ENCODE data around the gene ITGBL1.

The ITGBL1 gene

DNA sequence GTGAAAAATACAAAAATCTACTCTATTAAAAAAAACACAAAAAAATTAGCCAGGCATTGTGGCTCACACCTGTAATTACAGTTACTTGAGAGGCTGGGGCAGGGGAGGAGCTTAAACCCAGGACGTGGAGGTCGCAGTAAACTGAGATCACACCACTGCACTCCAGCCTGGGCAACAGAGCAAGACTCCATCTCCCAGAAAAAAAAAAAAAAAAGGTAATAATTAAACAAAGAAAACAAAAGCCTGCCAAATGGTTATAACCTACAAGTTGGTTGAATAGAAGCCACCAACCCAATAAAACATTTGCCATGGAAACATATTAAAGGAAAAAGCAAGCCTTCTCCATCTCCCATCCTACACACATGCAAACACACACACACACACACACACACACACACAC is 255.2 kb downstream of the ITGBL1 start:
- no peak for DNase-seq

DNA sequence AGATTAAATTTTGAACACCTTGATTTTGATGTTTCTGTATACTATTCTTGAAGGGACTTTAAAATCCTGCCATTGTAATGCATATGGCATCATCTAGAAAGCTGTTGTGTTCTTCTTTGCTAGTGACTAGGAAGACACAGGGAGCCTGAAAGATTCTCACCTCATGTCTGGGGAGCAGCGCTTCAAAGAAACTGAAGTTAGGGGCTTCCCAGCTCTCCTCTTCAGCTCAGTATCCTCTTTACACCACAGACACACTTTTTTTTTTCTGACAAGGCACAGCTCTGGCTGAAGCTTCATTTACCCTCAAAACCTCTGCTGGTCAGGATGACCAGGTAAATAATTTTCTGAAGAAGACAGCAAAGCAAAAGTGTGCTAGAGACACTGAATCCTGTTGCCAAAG is 255.6 kb downstream of the ITGBL1 start:
- no peak for DNase-seq

- no peak for DNase-seq
Observed at GRCh38 chr13:101709952-101710351, 257.5 kb downstream of the ITGBL1 start.

- no peak for DNase-seq
Observed at GRCh38 chr13:101711307-101712025, 259.0 kb downstream of the ITGBL1 start.

GRCh38 chr13:101712026-101712348 is 259.5 kb downstream of the ITGBL1 start:
- no peak for DNase-seq

- no peak for DNase-seq
Observed at GRCh38 chr13:101714195-101714594, 261.7 kb downstream of the ITGBL1 start.

DNA sequence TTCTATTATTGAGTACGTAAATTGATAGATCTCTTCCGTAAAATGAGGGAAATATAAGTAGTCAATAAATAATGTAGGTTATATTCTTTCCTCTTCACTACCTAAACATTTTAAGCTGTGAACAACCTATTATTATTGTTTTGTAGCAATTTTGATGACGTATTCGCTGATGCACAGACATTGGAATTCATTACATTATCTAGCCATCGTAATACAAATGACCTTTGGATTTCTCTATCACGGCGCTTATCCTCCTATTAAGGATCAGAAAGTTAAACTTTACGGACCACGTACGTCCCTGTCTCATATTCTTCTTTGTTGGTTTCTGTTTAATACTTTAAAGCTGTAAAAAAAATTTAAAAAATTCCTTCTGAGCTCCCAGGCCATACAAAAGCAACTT is 264.9 kb downstream of the ITGBL1 start:
- no peak for DNase-seq

GRCh38 chr13:101718496-101718895 is 266.0 kb downstream of the ITGBL1 start:
- no peak for DNase-seq

GRCh38 chr13:101726681-101727080 is 274.2 kb downstream of the ITGBL1 start:
- no peak for DNase-seq

DNA sequence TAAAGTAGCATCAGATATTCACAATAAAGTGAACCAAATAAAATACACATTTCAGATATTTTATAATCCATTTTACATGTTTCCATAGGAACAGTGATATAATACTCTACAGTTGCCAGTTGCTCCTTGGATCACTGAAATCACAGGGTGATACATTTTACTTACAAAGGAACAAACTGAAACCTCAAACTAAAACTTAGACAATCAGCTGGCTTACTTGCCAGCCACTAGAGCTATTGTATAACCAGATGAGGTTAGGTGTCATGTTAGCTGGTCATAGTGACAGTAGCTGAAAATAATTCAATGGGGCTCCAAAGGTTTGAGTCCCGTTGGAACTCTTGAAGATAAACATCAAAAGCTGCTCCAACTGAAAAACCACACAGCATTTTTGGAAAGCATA is 274.6 kb downstream of the ITGBL1 start:
- DNase-seq: no peak

- no peak for DNase-seq
Observed at GRCh38 chr13:101728021-101728420, 275.5 kb downstream of the ITGBL1 start.

DNA sequence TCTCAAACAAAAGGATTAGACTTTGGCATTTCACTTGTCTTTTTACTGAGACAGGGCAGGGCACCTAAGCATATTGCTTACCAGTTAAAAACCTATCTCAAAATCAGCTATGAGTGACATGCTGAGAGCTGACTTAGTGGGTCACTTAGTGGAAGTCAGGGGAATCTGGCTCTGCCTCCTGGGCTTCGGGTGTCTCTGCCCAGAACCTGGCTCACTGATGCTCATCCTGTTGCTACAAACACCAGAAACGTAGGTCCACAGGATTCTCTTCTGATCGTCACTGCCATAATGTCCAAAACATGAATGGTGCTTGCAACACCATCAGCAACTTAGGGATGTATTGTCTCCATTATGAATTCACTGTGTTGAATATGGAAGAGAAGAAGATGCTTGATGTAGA is 276.1 kb downstream of the ITGBL1 start:
- no peak for DNase-seq

GRCh38 chr13:101730420-101731000 is 278.0 kb downstream of the ITGBL1 start:
- no peak for DNase-seq

DNA sequence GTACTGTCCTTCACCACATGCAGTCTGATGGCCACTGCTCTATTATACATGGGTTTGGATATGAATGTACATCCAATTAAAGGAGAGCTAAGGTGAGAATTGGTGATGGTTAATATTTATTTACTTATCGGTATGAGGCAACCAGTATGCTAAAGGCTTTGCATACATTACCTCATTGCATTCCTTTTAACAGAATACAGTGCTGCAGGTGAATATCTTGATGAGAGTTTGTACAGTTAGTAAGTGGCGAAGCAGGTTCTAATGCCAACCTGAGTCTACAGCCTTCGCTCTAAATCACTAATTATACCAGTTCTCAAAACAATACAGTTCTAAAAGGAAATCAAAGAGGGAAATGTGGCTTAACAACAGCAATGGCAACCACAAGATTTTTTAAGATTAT is 284.1 kb downstream of the ITGBL1 start:
- no peak for DNase-seq

GRCh38 chr13:101738336-101738735 is 285.9 kb downstream of the ITGBL1 start:
- no peak for DNase-seq

DNA sequence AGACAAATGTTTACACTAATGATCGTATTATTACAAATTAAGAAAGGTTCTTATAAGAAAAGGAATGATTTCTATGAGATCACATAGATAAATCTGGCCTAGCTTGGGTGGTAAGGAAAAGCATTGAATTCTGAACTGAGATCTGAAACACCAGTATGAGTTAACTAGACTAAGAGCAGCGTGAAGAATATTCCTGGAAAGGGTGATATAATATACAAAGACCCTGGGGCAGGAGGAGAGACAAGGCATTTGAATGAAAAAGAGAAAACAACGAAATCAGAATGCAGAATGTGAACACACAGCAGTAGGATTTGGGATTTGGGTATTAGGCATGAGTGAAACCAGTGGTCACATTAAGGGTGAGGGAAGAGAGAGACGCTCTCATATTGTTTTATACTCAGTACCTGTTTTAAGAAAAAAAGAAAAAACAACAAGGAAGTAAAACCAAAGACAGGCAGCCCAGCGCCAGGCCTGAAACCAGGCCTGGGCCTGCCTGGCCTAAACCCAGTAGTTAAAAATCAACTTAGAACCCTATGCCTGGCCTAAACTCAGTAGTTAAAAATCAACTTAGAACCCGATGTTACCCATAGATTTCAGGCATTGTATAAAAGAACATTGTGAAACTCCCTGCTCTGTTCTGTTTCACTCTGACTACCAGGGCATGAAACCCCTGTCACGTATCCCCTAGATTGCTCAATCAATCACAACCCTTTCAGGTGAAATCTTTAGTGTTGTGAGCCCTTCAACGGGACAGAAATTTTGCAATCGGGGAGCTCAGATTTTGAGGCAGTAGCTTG is 287.1 kb downstream of the ITGBL1 start:
- no peak for DNase-seq

GRCh38 chr13:101746513-101746912 is 294.0 kb downstream of the ITGBL1 start:
- DNase-seq: no peak

DNA sequence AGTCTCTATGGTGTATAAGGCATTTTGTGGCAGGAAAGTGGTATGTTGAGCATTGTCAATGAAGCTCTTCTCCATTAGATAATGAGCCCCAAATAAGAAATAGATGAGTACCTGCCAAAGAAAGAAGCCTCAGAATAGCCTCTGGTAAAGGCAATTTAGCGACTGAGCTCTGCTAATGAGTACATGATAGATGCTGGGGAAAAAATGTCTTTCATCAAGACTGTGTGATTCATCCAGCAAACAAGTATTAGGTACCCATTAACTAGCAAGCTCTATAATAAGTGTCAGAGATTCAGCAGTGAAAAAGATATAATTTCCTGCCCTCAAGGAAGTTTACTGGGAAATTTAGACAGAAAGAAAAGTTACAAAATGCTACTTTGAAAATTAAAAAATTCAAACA is 294.6 kb downstream of the ITGBL1 start:
- no peak for DNase-seq

DNA sequence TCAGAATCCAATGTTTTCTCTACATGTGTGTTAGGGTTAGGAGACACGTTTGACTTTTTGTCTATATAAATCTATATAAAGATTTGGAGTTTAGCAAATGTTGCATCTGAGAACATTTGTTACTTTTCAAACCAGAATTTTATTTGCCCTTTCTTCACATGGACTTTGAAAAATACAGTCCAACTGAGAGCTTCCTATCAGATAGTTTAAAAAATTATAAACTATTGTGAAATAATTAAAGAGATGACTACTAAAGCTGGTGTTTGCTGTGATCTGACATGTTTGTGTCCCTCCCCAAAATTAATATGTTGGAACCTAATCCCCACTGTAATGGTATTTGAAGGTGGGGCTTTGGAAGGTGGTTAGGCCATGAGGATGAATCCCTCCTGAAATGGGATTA is 297.1 kb downstream of the ITGBL1 start:
- DNase-seq: no peak

- DNase-seq: no peak
Observed at GRCh38 chr13:101751488-101751887, 299.0 kb downstream of the ITGBL1 start.

DNA sequence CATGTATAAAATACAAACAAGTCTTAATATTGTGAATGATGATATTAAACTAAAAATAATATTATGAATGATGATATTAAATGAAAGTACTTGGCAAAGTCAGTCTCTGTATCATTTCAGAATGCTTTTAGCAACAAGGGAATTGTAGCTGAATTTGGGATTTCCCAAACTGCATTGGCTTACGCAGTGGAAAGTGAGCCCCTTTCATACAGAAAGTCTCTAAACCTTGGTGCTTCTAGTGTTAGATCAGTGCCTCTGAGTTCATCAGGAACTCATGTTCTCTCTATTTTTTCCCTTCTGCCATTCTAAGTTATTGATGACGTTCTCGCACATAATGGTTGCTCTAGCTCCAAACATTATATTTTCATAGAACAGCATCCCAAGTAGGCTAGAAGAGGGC is 300.0 kb downstream of the ITGBL1 start:
- no peak for DNase-seq

GRCh38 chr13:101755228-101755887 is 302.9 kb downstream of the ITGBL1 start:
- no peak for DNase-seq

DNA sequence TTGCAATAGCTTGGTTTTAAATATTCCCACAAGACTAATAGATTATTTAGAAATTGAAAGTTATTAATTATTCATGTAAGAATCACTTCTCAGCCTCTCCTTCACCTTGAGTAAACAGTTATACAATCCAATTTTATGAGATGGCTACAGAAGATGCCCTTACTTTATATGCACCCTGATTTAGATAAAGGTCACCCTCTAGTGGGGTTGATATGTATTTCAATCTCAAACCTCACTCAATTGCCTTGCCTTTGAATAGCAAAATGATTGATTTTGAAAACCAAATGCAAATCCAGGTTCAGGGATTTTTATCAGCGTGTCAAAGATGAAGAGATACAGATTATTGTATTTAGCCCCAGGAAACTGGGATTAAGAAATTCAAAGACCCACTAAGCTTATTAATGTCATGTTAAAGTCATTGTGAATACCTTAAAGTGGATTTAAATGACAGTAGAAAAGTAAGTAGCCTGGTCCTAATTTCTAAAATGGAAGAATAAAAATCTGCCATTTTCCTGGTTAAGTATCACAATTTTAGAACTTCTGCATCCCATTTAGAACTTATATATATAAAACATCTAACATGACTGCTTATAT is 305.1 kb downstream of the ITGBL1 start:
- no peak for DNase-seq
